DMS53 treated with DMSO at 0.1 percent for 48 hours (cell line): ENCODE results near the gene ADAM19.
"Not testable (repeated sequence)": the region's sequence is repeated elsewhere in the genome, so short reads cannot be mapped to it uniquely, and the experiment has no call there.

ENCODE experiments used
- DNase-seq: peaks from one replicate; lab custom pipeline; 2025; ENCODE audit not compliant: unreplicated experiment; lab: John Stamatoyannopoulos, UW

The ADAM19 gene

GRCh38 chr5:157444224-157444623, 131.4 kb downstream of the ADAM19 start:
- DNase-seq, result no peak

- DNase-seq, result no peak
These were observed 132.5 kb downstream of the ADAM19 start for GRCh38 chr5:157443041-157443549.

GRCh38 chr5:157434096-157434495, 141.5 kb downstream of the ADAM19 start:
- DNase-seq, result no peak

GRCh38 chr5:157431544-157432200, 143.9 kb downstream of the ADAM19 start:
- peak; percentile 56 for DNase-seq

GRCh38 chr5:157429920-157430319, 145.7 kb downstream of the ADAM19 start:
- not testable (repeated sequence) for DNase-seq
